Amygdala (tissue), 56 donors: ENCODE data around the gene STEAP2.
"Not testable (repeated sequence)": the region's sequence is repeated elsewhere in the genome, so short reads cannot be mapped to it uniquely, and the experiment has no call there.

ENCODE experiments used
- DNase-seq, 56 donors: peaks; one replicate each; lab custom pipeline; 2025; lab: John Stamatoyannopoulos, UW

Gene STEAP2

DNA sequence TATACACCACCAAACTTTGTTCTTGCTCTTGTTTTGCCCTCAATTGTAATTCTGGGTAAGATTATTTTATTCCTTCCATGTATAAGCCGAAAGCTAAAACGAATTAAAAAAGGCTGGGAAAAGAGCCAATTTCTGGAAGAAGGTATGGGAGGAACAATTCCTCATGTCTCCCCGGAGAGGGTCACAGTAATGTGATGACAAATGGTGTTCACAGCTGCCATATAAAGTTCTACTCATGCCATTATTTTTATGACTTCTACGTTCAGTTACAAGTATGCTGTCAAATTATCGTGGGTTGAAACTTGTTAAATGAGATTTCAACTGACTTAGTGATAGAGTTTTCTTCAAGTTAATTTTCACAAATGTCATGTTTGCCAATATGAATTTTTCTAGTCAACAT lies 20.9 kb downstream of the STEAP2 start:
- DNase-seq, result no peak

- no peak for DNase-seq
These were observed 22.0 kb downstream of the STEAP2 start for GRCh38 chr7:90233569-90233968.

DNA sequence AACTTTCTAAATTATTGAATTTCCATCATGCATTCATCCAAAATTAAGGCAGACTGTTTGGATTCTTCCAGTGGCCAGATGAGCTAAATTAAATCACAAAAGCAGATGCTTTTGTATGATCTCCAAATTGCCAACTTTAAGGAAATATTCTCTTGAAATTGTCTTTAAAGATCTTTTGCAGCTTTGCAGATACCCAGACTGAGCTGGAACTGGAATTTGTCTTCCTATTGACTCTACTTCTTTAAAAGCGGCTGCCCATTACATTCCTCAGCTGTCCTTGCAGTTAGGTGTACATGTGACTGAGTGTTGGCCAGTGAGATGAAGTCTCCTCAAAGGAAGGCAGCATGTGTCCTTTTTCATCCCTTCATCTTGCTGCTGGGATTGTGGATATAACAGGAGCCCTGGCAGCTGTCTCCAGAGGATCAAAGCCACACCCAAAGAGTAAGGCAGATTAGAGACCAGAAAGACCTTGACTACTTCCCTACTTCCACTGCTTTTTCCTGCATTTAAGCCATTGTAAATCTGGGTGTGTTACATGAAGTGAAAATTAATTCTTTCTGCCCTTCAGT lies 25.3 kb downstream of the STEAP2 start:
- DNase-seq, result no peak

DNA sequence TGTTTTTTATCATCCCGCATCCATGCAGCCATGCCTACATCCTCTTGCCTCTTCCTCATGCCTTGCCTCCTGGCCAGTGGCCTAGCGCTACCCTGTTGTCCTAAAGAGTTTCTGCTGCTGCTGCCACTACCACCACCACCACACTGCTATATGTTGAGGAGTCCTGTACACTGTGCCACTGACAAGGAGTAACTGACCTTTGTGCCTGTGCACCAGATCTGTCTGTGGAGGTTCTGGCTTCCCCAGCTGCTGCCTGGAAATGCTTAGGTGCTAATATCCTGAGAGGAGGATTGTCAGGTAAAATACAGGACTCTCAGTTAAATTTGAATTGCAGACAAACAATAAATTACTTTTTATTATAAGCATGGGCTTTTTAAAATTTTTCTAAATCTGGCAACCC lies 26.5 kb downstream of the STEAP2 start:
- no peak for DNase-seq

DNA sequence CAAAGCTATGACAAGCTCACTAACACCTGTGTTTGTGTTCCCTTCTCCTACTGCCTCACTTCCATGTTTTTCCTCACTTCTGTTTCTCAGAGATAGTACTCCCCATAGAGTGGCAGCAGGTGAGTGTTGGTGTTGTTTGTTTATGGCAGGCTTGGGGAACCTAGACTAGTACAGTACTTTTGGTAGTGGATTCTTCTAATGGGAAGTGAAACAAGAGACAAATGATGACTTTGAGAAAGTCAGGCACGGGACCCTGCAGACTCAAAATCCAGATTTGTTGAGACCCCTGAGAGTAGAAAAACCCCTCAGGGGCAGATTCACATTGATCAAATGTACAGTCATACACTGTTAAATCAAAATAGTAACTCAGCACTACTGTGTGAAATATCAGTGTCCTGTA lies 27.0 kb downstream of the STEAP2 start:
- no peak for DNase-seq

DNA sequence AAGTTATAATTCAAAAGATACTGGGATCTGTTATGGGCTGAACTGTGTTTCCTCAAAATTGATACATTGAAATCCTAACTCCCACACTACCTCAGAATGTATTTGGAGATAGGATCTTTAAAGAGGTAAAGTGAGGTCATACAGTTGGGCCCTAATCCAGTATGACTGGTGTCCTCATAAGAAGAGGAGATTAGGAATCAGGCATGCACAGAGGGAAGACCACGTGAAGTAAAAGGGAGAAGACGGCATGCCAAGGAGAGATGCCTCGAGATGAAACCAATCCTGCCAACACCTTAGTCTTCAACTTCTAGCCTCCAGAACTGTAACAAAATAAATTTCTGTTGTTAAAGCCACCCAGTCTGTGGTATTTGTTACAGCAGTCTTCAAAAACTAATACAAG lies 27.5 kb downstream of the STEAP2 start:
- DNase-seq, result no peak

DNA sequence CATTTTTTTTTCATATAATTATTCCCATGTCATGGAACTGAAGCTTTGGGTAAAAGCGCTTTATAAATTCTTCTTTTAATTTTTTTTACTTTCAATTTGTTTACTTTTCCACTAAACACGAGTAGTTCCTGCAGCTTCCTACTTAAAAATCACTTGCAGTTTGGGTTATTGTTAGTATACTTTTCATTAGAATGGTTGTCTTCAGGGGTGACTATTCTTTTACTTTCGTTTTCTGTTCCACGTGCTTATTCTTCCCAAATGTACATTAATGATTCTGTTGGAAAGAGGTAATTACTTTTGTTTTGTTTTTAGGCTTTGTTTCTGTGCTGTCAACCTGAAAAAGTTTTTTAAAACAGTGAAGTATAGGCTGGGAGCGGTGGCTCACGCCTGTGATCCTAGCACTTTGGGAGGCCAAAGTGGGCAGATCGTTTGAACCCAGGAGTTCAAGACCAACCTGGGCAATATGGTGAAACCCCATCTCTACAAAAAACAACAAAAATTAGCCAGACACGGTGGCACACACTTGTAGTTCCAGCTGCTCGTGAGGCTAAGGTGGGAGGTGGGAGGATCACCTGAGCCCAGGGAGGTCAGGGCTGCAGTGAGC lies 28.2 kb downstream of the STEAP2 start:
- no peak for DNase-seq

DNA sequence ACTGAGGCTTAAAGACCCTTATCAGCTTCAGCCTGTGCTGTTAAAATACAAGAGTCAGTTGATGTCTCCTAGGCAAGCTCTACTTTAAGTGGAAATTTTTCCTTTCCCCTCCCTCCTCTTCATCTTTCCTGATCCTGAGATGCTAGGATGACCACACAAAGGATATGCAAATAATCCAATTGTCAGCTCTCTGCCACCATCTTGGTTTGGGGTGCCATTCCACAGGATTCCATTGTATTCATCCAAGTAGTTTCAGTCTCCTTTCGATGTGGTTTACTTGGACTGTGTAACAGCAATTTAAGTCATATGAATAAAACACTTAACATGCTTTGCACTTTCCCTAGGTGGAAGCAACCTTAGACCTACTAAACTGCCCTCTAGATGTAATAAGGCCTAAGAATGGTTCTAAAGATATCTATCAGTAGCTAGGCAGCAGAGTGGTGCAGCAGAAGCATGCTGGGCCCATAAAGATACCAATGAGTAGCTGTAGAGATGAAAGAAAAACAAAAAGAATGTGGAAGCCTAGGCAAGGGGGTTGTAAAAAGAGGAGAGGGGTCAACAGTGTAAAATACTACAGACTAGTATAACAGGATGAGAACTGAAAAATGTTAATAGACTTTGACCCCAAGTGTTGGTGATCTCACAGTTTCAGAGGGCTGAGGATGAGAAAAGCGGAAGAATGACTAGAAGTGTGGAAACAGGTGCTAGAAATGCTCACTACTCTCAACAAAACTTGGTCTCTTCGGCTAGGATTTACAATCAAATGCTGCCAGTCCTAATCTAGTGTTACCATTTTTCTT lies 31.0 kb downstream of the STEAP2 start:
- DNase-seq, result no peak

- DNase-seq, result no peak
These were observed 32.0 kb downstream of the STEAP2 start for GRCh38 chr7:90243556-90243955.

DNA sequence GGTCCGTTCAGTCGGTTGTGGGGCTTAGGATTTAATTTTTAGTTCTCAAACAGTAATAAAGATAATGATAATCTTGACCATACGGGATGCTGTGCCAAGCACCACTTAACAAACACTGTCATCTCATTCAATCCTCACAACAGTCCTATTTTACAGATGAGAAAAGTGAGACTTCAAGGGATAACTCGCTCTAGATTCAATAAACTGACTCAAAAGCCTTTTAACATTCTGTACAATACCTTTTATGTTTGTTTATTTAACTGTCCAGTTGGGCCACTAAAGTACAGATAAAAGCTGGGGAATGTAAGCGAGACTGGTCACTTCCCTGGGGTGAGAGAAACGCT lies 33.0 kb downstream of the STEAP2 start:
- DNase-seq, result no peak

GRCh38 chr7:90244909-90245851 lies 33.6 kb downstream of the STEAP2 start, which contains the start of gene CFAP69:
Gene CFAP69, plus strand, starts transcription at chr7:90245174. Its CDS starts 251 bp downstream, at chr7:90245425.
- DNase-seq, result peak; percentile 39 to 90 (median 78)

DNA sequence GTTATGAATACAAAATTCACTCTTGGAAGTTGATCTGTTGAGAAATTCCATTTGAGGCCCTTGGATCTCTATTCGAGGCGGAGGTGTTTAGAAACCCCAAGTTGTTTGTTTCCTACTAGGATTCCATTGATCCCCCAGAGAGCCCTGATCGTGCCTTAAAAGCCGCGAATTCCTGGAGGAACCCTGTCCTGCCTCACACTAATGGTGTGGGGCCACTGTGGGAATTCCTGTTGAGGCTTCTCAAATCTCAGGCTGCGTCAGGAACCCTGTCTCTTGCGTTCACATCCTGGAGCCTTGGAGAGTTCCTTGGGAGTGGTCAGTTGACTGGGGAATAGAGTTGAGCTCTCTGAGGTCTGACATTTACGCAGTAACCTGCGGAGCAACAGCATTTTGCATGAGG lies 34.6 kb downstream of the STEAP2 start:
- no peak for DNase-seq

GRCh38 chr7:90248706-90249105 lies 37.2 kb downstream of the STEAP2 start:
- DNase-seq, result no peak

GRCh38 chr7:90250601-90251303 lies 39.2 kb downstream of the STEAP2 start:
- DNase-seq, result no peak

DNA sequence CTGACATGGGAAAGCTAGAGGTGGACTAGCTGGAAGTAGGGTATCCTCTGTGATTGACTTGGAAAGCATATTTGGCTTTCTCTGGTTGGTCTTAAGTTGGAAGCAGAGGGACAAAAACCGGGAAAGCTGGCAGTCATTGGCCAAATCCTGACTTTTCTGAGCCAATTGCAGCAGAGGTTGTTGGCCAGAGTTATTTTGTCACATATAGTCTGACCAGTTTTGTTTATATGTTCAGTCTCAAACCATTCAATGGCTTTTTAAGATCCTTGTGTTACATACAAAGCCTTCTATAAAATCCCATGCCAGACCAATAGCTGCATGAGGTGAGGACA lies 39.7 kb downstream of the STEAP2 start:
- DNase-seq, result no peak

GRCh38 chr7:90256011-90256410 lies 44.5 kb downstream of the STEAP2 start:
- DNase-seq, result not testable (repeated sequence)

GRCh38 chr7:90256778-90257177 lies 45.2 kb downstream of the STEAP2 start:
- DNase-seq, result no peak

DNA sequence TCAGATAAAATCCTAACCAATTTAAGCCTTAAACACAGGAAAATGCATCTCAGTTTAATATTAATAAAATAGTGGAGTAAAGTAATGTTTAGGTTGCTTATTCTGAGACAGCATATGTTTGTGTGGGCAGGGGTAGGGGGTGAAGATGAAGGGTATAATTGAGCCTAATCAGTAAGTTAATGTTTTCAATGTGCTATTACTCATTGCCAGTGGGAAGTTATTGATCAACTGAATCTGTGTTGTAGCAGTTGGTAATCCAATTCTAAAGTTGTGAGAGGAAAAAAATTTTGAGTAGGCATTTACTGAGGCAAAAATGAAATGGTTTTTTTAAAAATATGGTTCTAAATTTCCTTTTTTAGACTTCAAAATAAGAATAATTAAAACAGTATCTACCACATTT lies 49.9 kb downstream of the STEAP2 start:
- DNase-seq, result no peak

- no peak for DNase-seq
These were observed 50.9 kb downstream of the STEAP2 start for GRCh38 chr7:90262438-90262837.

DNA sequence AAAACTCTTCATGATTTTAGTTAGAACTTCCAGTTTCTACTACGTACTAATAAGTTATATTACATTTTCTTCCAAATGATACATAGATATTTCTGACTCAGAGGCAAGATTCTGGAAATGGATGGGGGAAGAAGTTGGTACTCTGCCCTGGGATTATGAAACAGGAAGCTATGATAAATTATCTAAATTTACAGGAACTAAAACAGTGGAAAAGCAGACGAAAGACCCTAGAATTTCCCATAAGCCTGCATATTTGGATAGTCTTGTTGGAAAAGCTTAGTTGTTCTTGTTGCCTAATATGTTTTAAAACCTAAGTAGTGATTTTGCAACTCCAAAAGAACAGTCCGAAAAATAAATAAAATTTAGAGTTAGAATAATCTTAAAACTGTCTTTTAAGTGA lies 55.3 kb downstream of the STEAP2 start:
- no peak for DNase-seq
